Measurements from ENCODE around the gene ADAMTS15. TPM values are rescaled to one million over a fixed set of nuclear protein-coding genes. Genes with fewer than 3 reads are reported as not detected.

Gene ADAMTS15
- total and polyA plus RNA-seq, 2 of the 4 experiments (the other 2 are of a cell fraction), result 3.0 to 5.0 TPM

DNA sequence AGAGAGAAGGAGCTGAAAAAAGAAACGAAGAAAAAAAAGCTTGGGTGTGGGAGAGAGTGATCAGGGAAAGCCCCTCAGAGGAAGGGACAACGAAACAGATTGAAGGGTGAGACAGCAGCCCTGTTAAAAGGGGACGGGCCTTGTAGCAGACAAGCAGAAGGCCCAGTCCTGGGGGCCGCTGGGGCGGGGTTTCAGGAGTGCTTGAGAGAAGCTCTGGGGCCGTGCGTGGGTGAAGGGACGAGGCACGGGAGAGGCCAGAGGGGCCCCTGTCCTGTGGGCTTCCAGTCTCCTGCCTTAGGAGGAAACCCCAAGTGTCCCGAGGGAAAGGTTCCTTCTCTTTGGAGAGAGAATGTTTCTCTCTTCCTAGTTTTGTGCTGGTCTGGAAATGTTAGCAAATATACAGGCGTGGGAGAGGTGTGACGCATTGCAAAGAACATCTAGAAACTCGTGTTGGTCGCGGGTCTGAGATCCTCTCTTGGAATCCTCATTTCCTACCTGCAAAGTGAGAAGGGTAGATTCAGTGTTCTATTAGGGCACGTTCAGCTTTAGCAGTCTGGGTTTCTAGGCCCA lies 28.6 kb downstream of the ADAMTS15 start (continued):
- TF ChIP-seq, protein P1, sequence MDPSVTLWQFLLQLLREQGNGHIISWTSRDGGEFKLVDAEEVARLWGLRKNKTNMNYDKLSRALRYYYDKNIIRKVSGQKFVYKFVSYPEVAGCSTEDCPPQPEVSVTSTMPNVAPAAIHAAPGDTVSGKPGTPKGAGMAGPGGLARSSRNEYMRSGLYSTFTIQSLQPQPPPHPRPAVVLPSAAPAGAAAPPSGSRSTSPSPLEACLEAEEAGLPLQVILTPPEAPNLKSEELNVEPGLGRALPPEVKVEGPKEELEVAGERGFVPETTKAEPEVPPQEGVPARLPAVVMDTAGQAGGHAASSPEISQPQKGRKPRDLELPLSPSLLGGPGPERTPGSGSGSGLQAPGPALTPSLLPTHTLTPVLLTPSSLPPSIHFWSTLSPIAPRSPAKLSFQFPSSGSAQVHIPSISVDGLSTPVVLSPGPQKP (IDR thresholded peaks at IDR 0.05; ENCODE audit: borderline replicate concordance, low read depth, low read length), result no peak
- TF ChIP-seq MAFK (IDR thresholded peaks at IDR 0.05; ENCODE audit: low read depth, low read length) (no peak), SMC3 (IDR thresholded peaks at IDR 0.05; ENCODE audit: low read depth, low read length) (no peak), FOS (IDR thresholded peaks at IDR 0.05; ENCODE audit: low read depth, low read length) (no peak)

All from IMR-90 (cell line).